B cell (primary cell): Measurements from ENCODE around the gene C17orf50. TPM values are rescaled to one million over a fixed set of nuclear protein-coding genes. Genes with fewer than 3 reads are reported as not detected.
A peak's percentile ranks its signal among the peaks of the same experiment; 100 is the strongest.

ENCODE experiments used
- ATAC-seq: fragments of 200-7000 bp; cut with Tn5 transposase; one replicate; pipeline ENCODE4 v1.10.0; 2021; ENCODE audit warnings: low read depth, mild to moderate bottlenecking, moderate number of reproducible peaks, moderate library complexity
- CTCF ChIA-PET: fragments of 350-600 bp; sonication (Branson Sonifier 250); formaldehyde crosslinking; loops from one replicate; lab custom pipeline; 2021; ENCODE audit warnings: antibody characterized with exemption, inconsistent platforms; lab: Charles Lee
- POLR2A ChIA-PET: fragments of 350-600 bp; sonication (Branson Sonifier 250); formaldehyde crosslinking; loops from one replicate; lab custom pipeline; 2021; ENCODE audit warnings: antibody characterized with exemption; lab: Charles Lee
- DNase-seq: peaks from one replicate; pipeline ENCODE4 v3.0.0; 2013
- H2AFZ ChIP-seq: 2 replicates; pipeline ENCODE4 v1.6.1; 2012; ENCODE audit warnings: mild to moderate bottlenecking, low read depth, low read length; ENCODE audit not compliant: insufficient read depth, poor library complexity, severe bottlenecking
- H3K27ac ChIP-seq, 2 donors: 1 replicate in 1 of 2; 2 replicates in 1 of 2; pipeline ENCODE4 v1.5.1; 2012 to 2013; ENCODE audit warnings: low read length in 2 of 2, mild to moderate bottlenecking in 2 of 2, moderate library complexity in 1 of 2
- H3K27me3 ChIP-seq, 4 experiments: fragments of 200-600 bp in 1 of 4; sonication (generic) in 1 of 4; replicated peaks in 1 of 4; 1 replicate in 2 of 4; 2 replicates in 2 of 4; pipeline versions ENCODE4 v1.6.1 to v1.7.0; 2013 to 2016; ENCODE audit warnings: low read length in 3 of 4, mild to moderate bottlenecking in 2 of 4, mixed read lengths in 1 of 4, moderate library complexity in 1 of 4; ENCODE audit not compliant: insufficient read depth in 4 of 4, control insufficient read depth in 3 of 4; ENCODE audit errors: control extremely low read depth in 1 of 4
- H3K36me3 ChIP-seq, 2 experiments: replicated peaks in 1 of 2; 1 replicate in 1 of 2; 2 replicates in 1 of 2; pipeline versions ENCODE4 v1.6.1 to v1.7.1; 2013; ENCODE audit warnings: low read length in 1 of 2; ENCODE audit not compliant: insufficient read depth in 2 of 2, control insufficient read depth in 1 of 2; ENCODE audit errors: control extremely low read depth in 1 of 2, extremely low read depth in 1 of 2
- H3K4me1 ChIP-seq, 2 donors: fragments of 200-600 bp in 1 of 2; sonication (generic) in 1 of 2; 1 replicate in 1 of 2; 2 replicates in 1 of 2; pipeline versions ENCODE4 v1.5.1 to v1.6.1; 2013 to 2017; ENCODE audit warnings: low read length in 2 of 2; ENCODE audit not compliant: control insufficient read depth in 2 of 2, insufficient read depth in 2 of 2
- H3K4me2 ChIP-seq: replicated peaks from 2 replicates; pipeline ENCODE3; 2012; ENCODE audit warnings: mild to moderate bottlenecking, low read depth, low read length; ENCODE audit not compliant: poor library complexity, severe bottlenecking
- H3K4me3 ChIP-seq, 5 experiments: fragments of 200-600 bp in 1 of 5; sonication (generic) in 1 of 5; 1 replicate in 3 of 5; 2 replicates in 2 of 5; pipeline versions ENCODE4 v1.5.1 to v1.7.0; 2011 to 2016; ENCODE audit warnings: low read length in 4 of 5, mild to moderate bottlenecking in 4 of 5, low read depth in 2 of 5, control low read depth in 1 of 5, moderate library complexity in 1 of 5; ENCODE audit not compliant: insufficient read depth in 1 of 5; ENCODE audit errors: control extremely low read depth in 1 of 5, extremely low read depth in 1 of 5
- H3K79me2 ChIP-seq: fragments of 200-600 bp; sonication (generic); one replicate; pipeline ENCODE4 v1.6.0; 2016; ENCODE audit warnings: low read length; ENCODE audit not compliant: control insufficient read depth, insufficient read depth
- H3K9ac ChIP-seq: fragments of 200-600 bp; sonication (generic); 2 replicates; pipeline ENCODE4 v1.6.1; 2017; ENCODE audit warnings: mild to moderate bottlenecking, low read length, moderate library complexity
- H3K9me3 ChIP-seq, 3 donors: one replicate each; pipeline versions ENCODE4 v1.6.1 to v1.7.1; 2013; ENCODE audit warnings: low read length in 2 of 3; ENCODE audit not compliant: control insufficient read depth in 2 of 3, insufficient read depth in 1 of 3; ENCODE audit errors: control extremely low read depth in 1 of 3
- H4K20me1 ChIP-seq: 2 replicates; pipeline ENCODE4 v1.6.0; 2012; ENCODE audit warnings: mild to moderate bottlenecking, low read length; ENCODE audit not compliant: insufficient read depth, control insufficient read depth, poor library complexity, severe bottlenecking
- H3K27ac Mint-ChIP-seq: one replicate; pipeline ENCODE4 v1.8.0; 2021; ENCODE audit warnings: mixed read lengths
- H3K27me3 Mint-ChIP-seq: one replicate; pipeline ENCODE4 v1.8.0; 2021; ENCODE audit warnings: mixed read lengths
- H3K4me1 Mint-ChIP-seq: one replicate; pipeline ENCODE4 v1.8.0; 2021; ENCODE audit warnings: mixed read lengths
- H3K4me3 Mint-ChIP-seq: one replicate; pipeline ENCODE4 v1.8.0; 2021; ENCODE audit warnings: mixed read lengths
- H3K9me3 Mint-ChIP-seq: one replicate; pipeline ENCODE4 v1.8.0; 2022; ENCODE audit warnings: mixed read lengths; ENCODE audit not compliant: insufficient read depth
- EZH2 ChIP-seq: IDR thresholded peaks from 2 replicates; pipeline ENCODE4 v1.6.1; 2012; ENCODE audit warnings: borderline replicate concordance, low read depth, mild to moderate bottlenecking, moderate library complexity, low read length; ENCODE audit not compliant: insufficient read depth, poor library complexity, severe bottlenecking
- WGBS: methylation state at CpG from one replicate; pipeline ENCODE4 v1.1.5; 2013; ENCODE audit warnings: missing lambda C conversion rate; ENCODE audit not compliant: insufficient coverage; 5-methylcytosine and 5-hydroxymethylcytosine counted together
- intact Hi-C: fragments of 100-400 bp; cut with micrococcal nuclease; formaldehyde crosslinking; loops from one replicate; pipeline ENCODE4 v1.10.0; 2022
- polyA plus RNA-seq: library from polyadenylated mRNA; depleted of rRNA; stranded (reverse); fragments of >200 nt; gene quantifications from 2 replicates; pipeline ENCODE4 v1.2.3, GENCODE V29; 2012
- total RNA-seq, 2 donors: library from RNA; stranded (reverse); fragments of 120-200 nt in 1 of 2; gene quantifications; 1 replicate in 1 of 2; 2 replicates in 1 of 2; pipeline versions ENCODE4 v1.2.3 to v1.2.4, GENCODE V29; 2013 to 2022
- TF ChIP-seq, protein P1 (sequence below): fragments of 200-600 bp; IDR thresholded peaks from one replicate; pipeline ENCODE4 v1.8.0; 2022; ENCODE audit warnings: antibody characterized with exemption, mild to moderate bottlenecking

C17orf50 gene
- total and polyA plus RNA-seq, 2 donors (not counting 1 experiment from before 2014, with no cell fraction given) = not detected

DNA sequence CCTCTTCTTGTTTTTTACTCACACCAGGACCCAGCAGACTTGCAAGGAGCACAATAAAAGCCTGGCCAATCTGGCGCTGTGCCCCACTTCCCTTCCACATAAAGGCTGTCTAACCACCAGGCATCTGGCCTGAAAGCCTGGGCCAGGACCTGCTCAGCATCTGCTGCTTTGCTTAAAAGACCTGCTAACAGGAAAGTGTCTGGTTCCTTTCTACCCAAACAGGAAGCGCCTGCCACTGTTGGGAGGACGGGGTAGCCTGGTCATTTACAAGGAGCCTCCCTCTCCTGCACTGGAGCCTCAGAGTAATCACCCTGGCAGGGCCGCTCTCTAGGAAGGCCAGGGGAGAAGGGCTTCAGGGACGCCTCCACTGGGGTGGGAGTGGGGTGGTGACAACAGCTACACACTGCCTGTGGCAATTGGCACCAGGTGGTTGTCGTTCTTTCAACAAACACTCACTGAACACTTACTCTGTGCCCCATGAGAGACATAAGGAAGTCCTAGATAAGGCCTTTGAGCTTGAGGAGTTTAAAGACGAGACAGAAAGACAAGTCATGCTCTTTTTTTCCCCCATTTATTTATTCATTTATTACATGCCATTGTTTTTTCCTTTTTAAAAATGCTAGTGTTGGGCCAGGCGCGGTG lies 41.0 kb downstream of the C17orf50 start:
- Mint-ChIP-seq H3K27ac (peak overlapping the region; percentile 92), H3K27me3 (no peaks in the 10 kb centered on the region), H3K4me1 (peaks cover 21% of the 10 kb centered on the region), H3K4me3 (peak overlapping the region; percentile 64), H3K9me3 (no peaks in the 10 kb centered on the region)
- DNase-seq (peak; percentile 53), ATAC-seq (peak; percentile 67)
- Histone ChIP-seq H3K27me3 (peaks cover 0 to 17% (median 5%) of the 10 kb centered on the region in 4 experiments), H3K4me2 (peak overlapping the region; percentile 66), H3K4me3 (peak overlapping the region in 1 of 5 experiments; percentile 9), H3K36me3 (no peaks in the 10 kb centered on the region), H3K9me3 (no peaks in the 10 kb centered on the region), H3K27ac (peak overlapping the region; percentile 49 to 83), H3K9ac (no peak overlapping the region), H4K20me1 (no peaks in the 10 kb centered on the region), H3K4me1 (peaks cover 19 to 21% of the 10 kb centered on the region in 2 donors), H3K79me2 (no peaks in the 10 kb centered on the region), H2AFZ (peak overlapping the region; percentile 85)
- WGBS = 0% methylated on average over 1 of the region's 9 CpGs
- ChIA-PET CTCF (interaction anchor here (0.6 to 2.2 kb wide), 6 partner anchors 34 to 1803 kb away, joined by 3 to 34 read pairs (median 4); no protein-coding TSS in a partner anchor), POLR2A (interaction anchor here (1.0 kb wide), 1 partner anchor 37 kb away, joined by 5 read pairs; no protein-coding TSS in a partner anchor)
- TF ChIP-seq, protein P1, sequence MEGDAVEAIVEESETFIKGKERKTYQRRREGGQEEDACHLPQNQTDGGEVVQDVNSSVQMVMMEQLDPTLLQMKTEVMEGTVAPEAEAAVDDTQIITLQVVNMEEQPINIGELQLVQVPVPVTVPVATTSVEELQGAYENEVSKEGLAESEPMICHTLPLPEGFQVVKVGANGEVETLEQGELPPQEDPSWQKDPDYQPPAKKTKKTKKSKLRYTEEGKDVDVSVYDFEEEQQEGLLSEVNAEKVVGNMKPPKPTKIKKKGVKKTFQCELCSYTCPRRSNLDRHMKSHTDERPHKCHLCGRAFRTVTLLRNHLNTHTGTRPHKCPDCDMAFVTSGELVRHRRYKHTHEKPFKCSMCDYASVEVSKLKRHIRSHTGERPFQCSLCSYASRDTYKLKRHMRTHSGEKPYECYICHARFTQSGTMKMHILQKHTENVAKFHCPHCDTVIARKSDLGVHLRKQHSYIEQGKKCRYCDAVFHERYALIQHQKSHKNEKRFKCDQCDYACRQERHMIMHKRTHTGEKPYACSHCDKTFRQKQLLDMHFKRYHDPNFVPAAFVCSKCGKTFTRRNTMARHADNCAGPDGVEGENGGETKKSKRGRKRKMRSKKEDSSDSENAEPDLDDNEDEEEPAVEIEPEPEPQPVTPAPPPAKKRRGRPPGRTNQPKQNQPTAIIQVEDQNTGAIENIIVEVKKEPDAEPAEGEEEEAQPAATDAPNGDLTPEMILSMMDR = no peak
- no peak for TF ChIP-seq EZH2
- intact Hi-C loops = loop anchor here (5.0 to 10.0 kb wide), 2 partner anchors 187 to 559 kb away; partner anchors contain the start of gene SLFN5
